ENCODE measurements around the gene GHITM.

GRCh38 chr10:84188815-84189214 is 49.5 kb downstream of the GHITM start:
- TF ChIP-seq POLR2G (IDR thresholded peaks at IDR 0.05; ENCODE audit: low read depth, low read length) = no peak
- TF ChIP-seq MIXL1 (CRISPR knock-in tag; IDR thresholded peaks at IDR 0.05) = no peak
- no peak for TF ChIP-seq RBAK (CRISPR knock-in tag; IDR thresholded peaks at IDR 0.05)

Measured in HepG2 (cell line).